Osteoblast (primary cell): ENCODE results near the gene PROC. TPM values are rescaled to one million over a fixed set of nuclear protein-coding genes. Genes with fewer than 3 reads are reported as not detected.
A peak's percentile ranks its signal among the peaks of the same experiment; 100 is the strongest.

ENCODE experiments used
- DNase-seq: peaks from one replicate; pipeline ENCODE4 v3.0.0; 2011; ENCODE audit warnings: low spot score, mixed read lengths; ENCODE audit not compliant: insufficient read length; ENCODE audit errors: missing footprints
- H2AFZ ChIP-seq: 2 replicates; pipeline ENCODE4 v1.6.0; 2011; ENCODE audit warnings: mild to moderate bottlenecking, low read length
- H3K27ac ChIP-seq: 2 replicates; pipeline ENCODE4 v1.5.1; 2011; ENCODE audit warnings: mild to moderate bottlenecking, low read depth, low read length, moderate library complexity
- H3K27me3 ChIP-seq: 2 replicates; pipeline ENCODE4 v1.6.0; 2012; ENCODE audit warnings: mild to moderate bottlenecking, control low read depth, inconsistent platforms, low read length, moderate library complexity; ENCODE audit not compliant: insufficient read depth
- H3K36me3 ChIP-seq: 2 replicates; pipeline ENCODE4 v1.5.1; 2011; ENCODE audit warnings: mild to moderate bottlenecking, low read length, control low read depth, moderate library complexity; ENCODE audit not compliant: insufficient read depth
- H3K4me1 ChIP-seq: 2 replicates; pipeline ENCODE4 v1.5.1; 2011; ENCODE audit warnings: mild to moderate bottlenecking, low read length, control low read depth, moderate library complexity; ENCODE audit not compliant: insufficient read depth
- H3K4me2 ChIP-seq: 2 replicates; pipeline ENCODE4 v1.6.0; 2011; ENCODE audit warnings: mild to moderate bottlenecking, low read length; ENCODE audit not compliant: insufficient read depth
- H3K4me3 ChIP-seq: fragments of 200-600 bp; sonication (generic); 3 replicates; pipeline ENCODE4 v1.5.1; 2012; ENCODE audit warnings: mild to moderate bottlenecking, low read length, inconsistent platforms; ENCODE audit not compliant: insufficient read depth
- H3K79me2 ChIP-seq: 2 replicates; pipeline ENCODE4 v1.6.0; 2012; ENCODE audit warnings: mild to moderate bottlenecking, low read length, control low read depth, inconsistent platforms; ENCODE audit not compliant: insufficient read depth
- H3K9me3 ChIP-seq: 2 replicates; pipeline ENCODE4 v1.5.1; 2011; ENCODE audit warnings: low read depth, low read length, control low read depth
- H4K20me1 ChIP-seq: 2 replicates; pipeline ENCODE4 v1.6.0; 2012; ENCODE audit warnings: mild to moderate bottlenecking, low read length, control low read depth; ENCODE audit not compliant: insufficient read depth
- total RNA-seq: library from RNA; depleted of rRNA; stranded (reverse); fragments of >200 nt; gene quantifications from 2 replicates; pipeline ENCODE4 v1.2.3, GENCODE V29; 2012
- TF ChIP-seq, protein P1 (sequence below): IDR thresholded peaks from 2 replicates; pipeline ENCODE4 v1.5.1; 2011; ENCODE audit warnings: mild to moderate bottlenecking, low read depth, low read length, moderate library complexity; ENCODE audit errors: extremely low read depth

Gene PROC
- total RNA-seq, 1 donor, result not detected

DNA sequence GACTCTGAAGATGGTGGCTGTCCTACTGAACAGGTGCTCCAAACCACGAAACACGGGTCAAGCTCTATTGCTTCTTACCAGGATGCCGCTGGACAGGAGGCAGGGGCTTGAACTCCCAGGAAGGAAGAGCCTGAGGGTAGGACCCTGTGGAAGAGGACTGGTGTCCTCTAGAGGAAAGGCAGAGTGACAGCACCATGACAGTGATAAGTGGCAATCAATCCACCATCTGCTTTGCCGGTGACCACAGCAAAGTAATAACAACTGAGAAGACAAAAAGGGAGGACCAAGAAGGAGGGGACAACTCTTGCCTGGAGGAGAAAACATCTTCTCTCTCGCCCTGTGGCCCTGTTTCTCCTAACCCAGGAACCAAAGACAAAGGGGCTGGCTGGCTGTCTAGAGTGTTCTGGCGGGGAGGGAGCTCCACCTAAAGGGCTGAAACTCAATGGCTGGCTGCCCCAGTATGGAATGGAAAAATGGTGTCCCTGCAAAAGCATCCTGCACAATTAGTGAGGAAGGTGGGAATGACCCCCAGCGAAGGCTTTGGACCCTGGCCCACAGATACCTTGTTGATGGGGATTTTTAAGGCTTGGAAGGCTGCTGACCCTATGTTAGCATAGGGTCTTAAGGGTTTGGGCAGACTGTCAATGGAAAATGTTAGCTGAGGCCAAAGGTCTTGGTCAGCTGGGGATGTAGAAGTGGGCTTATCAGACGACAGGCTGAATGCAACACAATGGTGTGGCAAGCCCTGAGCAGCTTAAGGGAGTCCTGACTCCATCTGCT lies 35.4 kb downstream of the PROC start:
- TF ChIP-seq, protein P1, sequence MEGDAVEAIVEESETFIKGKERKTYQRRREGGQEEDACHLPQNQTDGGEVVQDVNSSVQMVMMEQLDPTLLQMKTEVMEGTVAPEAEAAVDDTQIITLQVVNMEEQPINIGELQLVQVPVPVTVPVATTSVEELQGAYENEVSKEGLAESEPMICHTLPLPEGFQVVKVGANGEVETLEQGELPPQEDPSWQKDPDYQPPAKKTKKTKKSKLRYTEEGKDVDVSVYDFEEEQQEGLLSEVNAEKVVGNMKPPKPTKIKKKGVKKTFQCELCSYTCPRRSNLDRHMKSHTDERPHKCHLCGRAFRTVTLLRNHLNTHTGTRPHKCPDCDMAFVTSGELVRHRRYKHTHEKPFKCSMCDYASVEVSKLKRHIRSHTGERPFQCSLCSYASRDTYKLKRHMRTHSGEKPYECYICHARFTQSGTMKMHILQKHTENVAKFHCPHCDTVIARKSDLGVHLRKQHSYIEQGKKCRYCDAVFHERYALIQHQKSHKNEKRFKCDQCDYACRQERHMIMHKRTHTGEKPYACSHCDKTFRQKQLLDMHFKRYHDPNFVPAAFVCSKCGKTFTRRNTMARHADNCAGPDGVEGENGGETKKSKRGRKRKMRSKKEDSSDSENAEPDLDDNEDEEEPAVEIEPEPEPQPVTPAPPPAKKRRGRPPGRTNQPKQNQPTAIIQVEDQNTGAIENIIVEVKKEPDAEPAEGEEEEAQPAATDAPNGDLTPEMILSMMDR, result peak; percentile 28
- Histone ChIP-seq H3K27me3 (no peaks in the 10 kb centered on the region), H3K4me2 (no peak overlapping the region), H3K9me3 (no peaks in the 10 kb centered on the region), H4K20me1 (no peaks in the 10 kb centered on the region), H3K4me3 (no peak overlapping the region), H3K4me1 (peaks cover 3% of the 10 kb centered on the region), H3K36me3 (no peaks in the 10 kb centered on the region), H3K79me2 (no peaks in the 10 kb centered on the region), H2AFZ (no peak overlapping the region), H3K27ac (no peak overlapping the region)
- DNase-seq, result no peak

DNA sequence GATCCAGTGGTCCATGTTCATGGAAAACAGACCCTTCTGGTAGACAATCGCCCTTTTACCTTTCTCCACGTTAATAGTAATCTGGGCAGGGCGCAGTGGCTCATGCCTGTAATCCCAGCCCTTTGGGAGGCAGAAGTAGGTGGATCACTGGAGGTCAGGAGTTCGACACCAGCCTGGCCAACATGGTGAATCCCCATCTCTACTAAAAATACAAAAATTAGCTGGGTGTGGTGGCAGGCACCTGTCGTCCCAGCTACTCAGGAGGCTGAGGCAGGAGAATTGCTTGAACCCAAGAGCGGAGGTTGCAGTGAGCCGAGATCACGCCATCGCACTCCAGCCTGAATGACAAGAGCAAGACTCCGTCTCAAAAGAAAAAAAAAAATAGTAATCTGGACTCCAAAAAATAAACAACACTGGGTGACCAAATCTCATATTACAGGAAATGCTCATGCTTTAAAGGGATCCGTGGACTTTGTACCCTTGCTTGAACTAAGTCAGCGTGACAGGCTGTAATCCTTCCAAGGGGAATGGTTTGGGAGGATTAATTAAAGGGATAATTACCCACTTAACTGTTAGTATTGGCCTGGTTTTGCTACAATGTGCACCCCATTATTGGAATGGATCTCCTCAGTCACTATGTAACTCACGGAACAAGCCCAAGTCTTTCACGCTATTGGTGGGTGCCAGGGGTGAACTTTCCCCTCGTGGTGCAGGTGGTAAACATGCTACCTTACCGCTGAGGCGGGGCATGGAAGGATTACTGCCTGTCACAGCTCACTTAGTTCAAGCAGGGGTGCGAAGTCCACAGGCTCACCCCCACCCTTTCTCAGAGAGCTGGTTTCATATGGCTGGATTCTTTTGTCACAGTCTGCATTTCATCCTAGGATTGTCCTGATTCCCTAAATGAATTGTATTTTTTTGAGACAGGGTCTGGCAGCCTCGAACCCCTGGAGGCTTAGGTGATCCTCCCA lies 36.7 kb downstream of the PROC start:
- Histone ChIP-seq H3K4me2 (no peak overlapping the region), H3K79me2 (no peaks in the 10 kb centered on the region), H4K20me1 (no peaks in the 10 kb centered on the region), H2AFZ (no peak overlapping the region), H3K27me3 (no peaks in the 10 kb centered on the region), H3K4me3 (no peak overlapping the region), H3K27ac (no peak overlapping the region), H3K4me1 (no peaks in the 10 kb centered on the region), H3K36me3 (no peaks in the 10 kb centered on the region), H3K9me3 (no peaks in the 10 kb centered on the region)
- TF ChIP-seq, protein P1, result no peak
- DNase-seq, result no peak

DNA sequence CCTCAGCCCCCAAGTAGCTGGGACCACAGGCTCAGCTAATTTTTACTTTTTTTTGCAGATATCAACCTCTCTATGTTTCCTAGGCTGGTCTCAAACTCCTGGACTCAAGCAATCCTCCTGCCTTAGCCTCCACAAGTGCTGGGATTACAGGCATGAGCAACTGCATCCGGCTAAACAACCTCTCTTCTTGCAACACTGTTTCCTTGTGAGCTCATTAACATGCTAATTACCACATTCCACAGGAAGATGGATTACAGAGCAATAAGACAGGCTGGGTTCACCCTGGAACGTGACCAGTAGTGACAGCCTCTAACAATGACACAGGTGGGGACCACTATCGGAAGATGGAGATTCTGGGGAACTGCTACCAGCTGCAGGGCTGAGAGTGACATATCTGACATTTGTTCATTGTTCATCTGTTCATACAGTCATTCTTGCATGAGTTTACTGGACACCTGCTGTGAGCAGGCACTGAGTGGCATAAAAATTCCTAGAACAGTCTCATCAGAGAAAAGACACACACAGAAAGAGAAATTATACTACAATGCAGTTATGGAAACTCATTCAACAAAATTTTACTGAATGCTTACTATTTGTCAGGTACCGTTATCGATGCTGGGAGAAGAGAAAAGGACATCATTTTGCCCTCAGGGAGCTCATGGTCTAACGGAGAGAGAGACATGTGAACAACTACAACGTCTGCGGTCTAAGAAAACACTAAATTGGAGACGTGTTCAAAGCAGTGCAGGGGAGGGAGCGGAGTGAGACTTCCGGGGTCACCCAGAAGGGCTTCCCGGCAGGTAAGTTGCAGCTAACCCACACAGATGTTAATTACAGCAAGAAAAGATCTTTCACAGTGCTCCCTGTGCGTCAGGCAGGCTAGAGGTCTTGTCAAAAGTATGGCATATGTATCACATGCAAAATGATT lies 37.6 kb downstream of the PROC start:
- no peak overlapping the region for H3K27ac ChIP-seq
- H3K4me1 ChIP-seq, result no peaks in the 10 kb centered on the region
- H3K4me2 ChIP-seq, result no peak overlapping the region
- H3K4me3 ChIP-seq, result no peak overlapping the region
- H3K9me3 ChIP-seq, result no peaks in the 10 kb centered on the region
- no peak for DNase-seq
- no peaks in the 10 kb centered on the region for H3K79me2 ChIP-seq
- H3K36me3 ChIP-seq, result no peaks in the 10 kb centered on the region
- no peak overlapping the region for H2AFZ ChIP-seq
- TF ChIP-seq, protein P1, result no peak
- no peaks in the 10 kb centered on the region for H3K27me3 ChIP-seq
- no peaks in the 10 kb centered on the region for H4K20me1 ChIP-seq
